ENCODE measurements around the gene C5AR2. TPM values are rescaled to one million over a fixed set of nuclear protein-coding genes. Genes with fewer than 3 reads are reported as not detected.

The C5AR2 gene
- total RNA-seq = under 0.01 TPM in 1 of 2 replicates, not detected in the other

DNA sequence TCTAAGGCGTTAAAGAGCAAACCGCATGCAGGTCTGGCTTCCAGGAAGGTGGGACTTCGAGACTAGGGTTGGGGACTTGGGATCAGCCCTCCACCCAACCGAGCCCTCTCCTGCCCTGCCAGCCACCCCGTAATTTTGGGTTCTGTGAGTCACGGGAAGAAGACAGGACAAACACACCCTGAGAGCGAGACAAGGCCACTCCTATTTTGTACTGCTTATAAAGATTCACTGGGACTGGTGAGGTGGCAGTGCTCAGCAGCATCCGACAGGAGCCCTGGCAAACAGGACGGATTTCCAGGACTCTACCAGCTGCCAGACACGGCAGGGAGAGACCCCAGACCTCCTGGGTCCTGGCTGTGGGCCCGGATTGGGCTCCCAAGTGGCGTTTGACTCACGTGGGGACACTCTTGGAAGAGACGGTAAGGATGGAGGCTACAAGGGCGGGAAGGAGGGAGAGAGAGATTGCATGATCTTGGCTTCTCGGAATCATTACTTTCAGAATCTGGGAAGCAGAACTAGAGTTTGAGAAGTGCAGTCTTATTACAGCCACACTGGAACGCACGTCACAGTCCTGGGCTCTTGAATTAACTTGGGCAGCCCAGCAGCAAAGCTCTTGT, at the start of gene C5AR2:
Gene C5AR2 (plus strand): TSS at position 245 of the 617 bp plus-strand sequence. CDS start 8,625 bp downstream, outside the sequence.

DNA sequence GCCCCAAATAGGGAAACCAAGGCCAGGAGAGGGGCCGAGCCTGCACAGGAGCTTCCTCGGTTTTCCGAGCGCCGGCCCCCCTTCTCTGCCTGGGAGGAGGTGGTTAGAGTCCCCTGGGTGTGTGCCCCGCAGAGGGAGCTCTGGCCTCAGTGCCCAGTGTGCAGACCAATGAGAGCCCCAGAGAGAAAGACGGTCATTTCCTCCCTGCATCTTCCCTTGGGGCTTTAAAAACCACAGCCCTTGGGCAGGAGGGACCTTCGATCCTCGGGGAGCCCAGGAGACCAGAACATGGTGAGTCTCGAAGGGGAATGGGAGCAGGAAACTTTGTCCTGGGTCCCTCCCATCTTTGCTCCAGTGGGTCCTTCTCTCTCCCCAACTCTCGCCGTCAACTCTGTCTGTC, 22.4 kb upstream of the C5AR2 start, which contains the start of gene C5AR1:
Gene C5AR1 (plus strand): TSS at position 254 of the 400 bp plus-strand sequence. CDS start 35 bp downstream, at position 289.

DNA sequence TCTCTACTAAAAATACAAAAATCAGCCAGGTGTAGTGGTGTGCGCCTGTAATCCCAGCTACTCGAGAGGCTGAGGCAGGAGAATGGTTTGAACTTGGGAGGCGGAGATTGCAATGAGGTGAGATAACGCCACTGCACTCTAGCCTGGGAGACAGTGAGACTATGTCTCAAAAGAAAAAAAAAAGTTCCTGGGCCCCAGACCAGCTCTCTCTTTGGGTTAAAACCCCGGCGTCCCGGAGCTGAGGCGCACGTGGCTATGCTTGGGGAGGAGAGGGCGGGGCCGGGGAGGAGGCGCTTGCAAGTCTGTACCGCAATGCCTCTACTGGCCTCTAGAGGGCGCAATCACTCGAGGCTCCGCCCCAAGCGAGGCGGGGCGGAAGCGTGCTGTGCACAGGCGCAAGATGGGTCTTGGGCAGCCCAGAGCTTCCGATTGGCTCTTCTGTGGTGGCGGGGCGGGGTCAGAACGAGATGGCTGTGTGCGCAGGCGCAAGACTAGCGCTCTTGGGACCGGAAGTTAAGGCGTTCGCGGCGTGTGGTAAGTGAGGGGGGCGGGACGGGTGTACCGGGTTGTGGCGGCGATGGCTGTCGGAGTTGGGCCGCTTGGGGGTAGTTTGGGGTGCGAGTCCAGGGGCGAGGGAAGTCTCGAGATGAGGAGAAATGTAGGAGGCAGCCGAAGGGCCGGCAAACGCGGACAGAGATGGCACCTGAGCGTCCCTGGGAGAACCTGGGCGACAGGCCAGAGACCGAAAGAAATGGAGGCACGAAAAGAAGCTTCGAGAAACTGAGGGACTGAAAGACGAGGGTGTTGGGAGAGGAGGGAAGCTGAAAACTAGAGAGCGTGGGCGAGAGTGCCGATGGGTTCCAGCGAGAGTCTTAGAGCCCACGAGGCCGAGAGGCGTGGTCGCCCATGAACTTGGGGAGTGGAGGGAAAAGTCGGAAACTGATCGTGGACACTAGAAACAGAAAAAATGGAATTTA, 17.1 kb downstream of the C5AR2 start, which contains the start of gene DHX34:
Gene DHX34 (plus strand): TSS at position 497 of the 977 bp plus-strand sequence. CDS start 3,716 bp downstream, outside the sequence.

Other genes with a start within 250 kb of the C5AR2 start
- gene ZC3H4, start 218.4 kb upstream of the C5AR2 start, total RNA-seq = 18.0 and 20.9 TPM in 2 replicates
- gene SAE1, start 201.3 kb upstream of the C5AR2 start, total RNA-seq = 74.9 and 133 TPM in 2 replicates
- gene BBC3, start 101.0 kb upstream of the C5AR2 start, total RNA-seq = 10.8 and 23.1 TPM in 2 replicates
- gene CCDC9, start 75.7 kb upstream of the C5AR2 start, total RNA-seq = 9.2 and 16.9 TPM in 2 replicates
- 4.9 and 11.1 TPM in 2 replicates for gene INAFM1, start 57.3 kb upstream of the C5AR2 start, total RNA-seq
- not detected in 2 replicates for gene C5AR1, start 22.3 kb upstream of the C5AR2 start, total RNA-seq
- gene DHX34, start 17.1 kb downstream of the C5AR2 start, total RNA-seq = 7.3 and 11.1 TPM in 2 replicates
- gene MEIS3, start 87.4 kb downstream of the C5AR2 start, total RNA-seq = 23.1 and 35.8 TPM in 2 replicates
- 0.16 TPM in 1 of 2 replicates, not detected in the other for gene SLC8A2, start 139.7 kb downstream of the C5AR2 start, total RNA-seq
- gene KPTN, start 152.0 kb downstream of the C5AR2 start, total RNA-seq = 4.7 and 10.5 TPM in 2 replicates
- gene NAPA, start 182.9 kb downstream of the C5AR2 start, total RNA-seq = 93.5 and 104 TPM in 2 replicates
- under 0.01 TPM in 1 of 2 replicates, not detected in the other for gene ZNF541, start 241.0 kb downstream of the C5AR2 start, total RNA-seq